Subcutaneous preadipocyte (primary cell): ENCODE data around the gene MADCAM1. TPM values are rescaled to one million over a fixed set of nuclear protein-coding genes. Genes with fewer than 3 reads are reported as not detected.

ENCODE experiments used
- small RNA-seq: library from RNA; depleted of rRNA; stranded (forward); fragments of <200 nt; gene quantifications from one replicate; pipeline ENCODE3, GENCODE V24; 2012
- total RNA-seq: library from RNA; depleted of rRNA; stranded (reverse); fragments of >200 nt; gene quantifications from 2 replicates; pipeline ENCODE4 v1.2.3, GENCODE V29; 2012

MADCAM1 gene
- under 0.01 and 0.37 TPM in 2 replicates for total RNA-seq

DNA sequence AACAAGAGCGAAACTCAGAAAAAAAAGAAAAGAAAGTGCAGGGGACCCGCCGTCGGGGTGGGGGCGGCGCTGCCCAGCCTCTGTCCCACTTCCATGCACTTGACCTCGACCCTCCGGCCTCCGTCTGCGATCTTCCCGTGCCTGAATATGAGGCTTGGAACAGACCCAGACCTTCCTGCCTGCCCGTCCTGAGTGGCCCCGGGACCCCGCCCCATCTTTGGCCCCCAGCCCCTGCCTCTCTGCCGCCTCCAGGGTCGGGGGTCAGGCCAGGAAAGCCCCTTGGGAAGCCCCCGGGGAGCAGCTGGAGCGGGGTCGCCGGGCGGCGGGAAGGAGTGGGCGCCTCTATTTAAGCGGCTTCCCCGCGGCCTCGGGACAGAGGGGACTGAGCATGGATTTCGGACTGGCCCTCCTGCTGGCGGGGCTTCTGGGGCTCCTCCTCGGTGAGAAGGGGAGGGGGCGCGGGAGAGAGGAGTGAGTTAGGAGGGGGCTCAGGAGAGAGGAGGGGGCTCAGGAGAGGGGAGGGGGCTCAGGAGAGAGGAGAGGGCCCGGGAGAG, at the start of gene MADCAM1:
MADCAM1 (plus strand) TSS at position 375 of the 554 bp plus-strand sequence; CDS start at position 389, 14 bp downstream.

DNA sequence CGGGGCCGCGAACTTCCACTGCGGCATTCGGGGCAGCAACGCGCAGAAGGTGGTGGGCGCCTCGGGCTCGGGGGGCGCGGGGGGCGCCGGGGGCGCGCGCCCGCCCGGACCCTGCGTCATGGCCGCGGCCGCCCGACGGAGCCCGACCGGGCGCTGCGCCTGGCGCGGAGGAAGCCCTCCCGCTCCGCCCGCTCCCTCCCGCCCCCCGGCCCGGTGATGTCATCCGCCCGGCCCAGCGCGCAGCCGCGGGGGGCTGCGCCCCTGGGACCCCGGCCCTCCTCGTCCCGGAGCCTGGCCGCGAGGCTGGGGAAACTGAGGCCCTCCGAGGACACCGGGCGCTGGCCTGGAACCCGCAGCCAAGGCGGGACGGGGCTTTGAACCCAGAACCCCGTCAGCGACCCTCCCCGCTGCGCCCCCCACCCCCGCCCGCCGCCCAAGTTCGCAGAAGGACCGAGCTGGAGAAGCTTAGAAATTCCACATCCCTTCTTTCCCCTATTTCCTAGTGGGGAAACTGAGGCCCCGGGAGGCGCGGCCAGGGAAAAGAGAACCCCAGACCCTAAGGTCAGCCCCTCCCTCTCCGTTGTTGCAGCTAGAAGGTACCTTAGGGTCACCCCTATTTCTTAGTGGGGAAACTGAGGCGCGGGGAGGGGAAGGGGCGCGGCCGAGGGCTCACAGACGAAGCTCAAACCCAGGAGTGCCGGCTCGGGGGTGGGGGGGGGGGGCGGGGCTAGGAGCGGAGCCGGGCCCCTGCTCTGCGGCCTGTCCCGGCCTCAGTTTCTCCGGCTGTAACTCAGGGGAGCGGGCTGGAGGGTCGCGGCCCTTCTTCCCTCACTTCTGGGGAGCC, 35.2 kb upstream of the MADCAM1 start, which contains the start of gene SHC2:
SHC2 (minus strand) TSS at position 157 of the 844 bp plus-strand sequence; CDS start at position 120, 37 bp downstream.

DNA sequence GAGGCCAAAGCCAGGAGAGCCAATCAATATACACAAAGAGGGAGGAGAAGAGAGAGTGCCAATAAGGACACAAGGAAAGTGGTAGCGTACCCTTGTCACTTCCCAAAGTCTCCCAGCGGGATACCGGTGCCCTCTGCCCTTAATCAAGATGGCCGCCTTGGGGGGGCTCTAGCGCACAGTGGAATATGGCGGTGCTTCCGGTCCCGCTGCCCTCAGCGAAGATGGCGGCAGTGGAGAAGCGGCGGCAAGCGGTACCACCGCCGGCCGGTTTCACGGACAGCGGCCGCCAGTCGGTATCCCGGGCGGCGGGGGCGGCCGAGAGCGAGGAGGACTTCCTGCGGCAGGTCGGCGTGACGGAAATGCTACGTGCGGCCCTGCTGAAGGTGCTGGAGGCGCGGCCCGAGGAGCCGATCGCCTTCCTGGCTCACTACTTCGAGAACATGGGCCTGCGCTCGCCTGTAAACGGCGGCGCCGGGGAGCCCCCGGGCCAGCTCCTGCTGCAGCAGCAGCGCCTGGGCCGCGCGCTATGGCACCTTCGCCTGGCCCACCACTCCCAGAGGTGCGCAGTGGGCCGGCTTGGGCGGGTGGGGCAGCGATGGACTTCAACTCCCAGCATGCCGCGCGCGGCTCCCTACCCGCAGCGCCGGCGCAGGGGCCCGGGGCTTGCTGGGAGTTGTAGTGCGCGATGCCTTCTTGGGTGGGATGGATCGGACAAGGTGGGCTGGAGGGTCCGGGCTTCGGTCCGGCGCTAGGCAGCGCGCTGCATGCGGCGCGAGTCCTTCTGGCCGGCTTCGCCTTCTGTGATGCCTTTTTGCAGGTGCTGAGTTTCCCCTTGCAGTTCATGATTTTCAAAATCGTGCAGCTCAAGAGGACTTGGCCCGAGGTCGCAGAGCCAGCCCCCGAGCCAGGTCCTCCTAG, 11.3 kb downstream of the MADCAM1 start, which contains the start of gene TPGS1:
TPGS1 (plus strand) TSS at position 212 of the 918 bp plus-strand sequence; CDS start at position 222, 10 bp downstream.

DNA sequence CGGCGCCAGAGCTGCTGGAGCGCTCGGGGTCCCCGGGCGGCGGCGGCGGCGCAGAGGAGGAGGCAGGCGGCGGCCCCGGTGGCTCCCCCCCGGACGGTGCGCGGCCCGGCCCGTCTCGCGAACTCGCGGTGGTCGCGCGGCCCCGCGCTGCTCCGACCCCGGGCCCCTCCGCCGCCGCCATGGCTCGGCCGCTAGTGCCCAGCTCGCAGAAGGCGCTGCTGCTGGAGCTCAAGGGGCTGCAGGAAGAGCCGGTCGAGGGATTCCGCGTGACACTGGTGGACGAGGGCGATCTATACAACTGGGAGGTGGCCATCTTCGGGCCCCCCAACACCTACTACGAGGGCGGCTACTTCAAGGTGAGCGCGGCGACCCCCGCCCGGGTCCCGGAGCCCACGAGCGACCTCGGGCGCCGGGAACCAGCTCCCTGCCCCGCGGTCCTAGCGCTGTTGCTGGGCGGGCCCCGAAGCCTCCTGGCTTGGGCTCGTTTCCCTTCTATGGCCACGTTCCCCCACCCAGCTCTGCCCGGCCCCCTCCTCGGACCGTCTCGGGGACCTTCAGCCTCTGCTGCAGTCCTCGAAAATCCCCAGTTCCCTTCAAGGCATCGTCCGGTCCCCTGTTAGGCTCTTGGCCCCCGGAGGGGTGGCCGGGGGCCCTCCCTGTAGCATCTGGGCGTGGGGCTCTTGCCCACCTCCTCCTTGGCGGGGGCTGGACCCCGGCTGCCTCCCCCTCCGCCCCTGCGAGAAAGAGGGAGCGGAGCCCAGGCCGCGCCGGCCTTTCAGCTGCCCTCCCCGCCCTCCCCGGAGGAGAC, 35.7 kb downstream of the MADCAM1 start, which contains the start of gene CDC34:
CDC34 (plus strand) TSS at position 8 of the 808 bp plus-strand sequence; CDS start at position 180, 172 bp downstream.

DNA sequence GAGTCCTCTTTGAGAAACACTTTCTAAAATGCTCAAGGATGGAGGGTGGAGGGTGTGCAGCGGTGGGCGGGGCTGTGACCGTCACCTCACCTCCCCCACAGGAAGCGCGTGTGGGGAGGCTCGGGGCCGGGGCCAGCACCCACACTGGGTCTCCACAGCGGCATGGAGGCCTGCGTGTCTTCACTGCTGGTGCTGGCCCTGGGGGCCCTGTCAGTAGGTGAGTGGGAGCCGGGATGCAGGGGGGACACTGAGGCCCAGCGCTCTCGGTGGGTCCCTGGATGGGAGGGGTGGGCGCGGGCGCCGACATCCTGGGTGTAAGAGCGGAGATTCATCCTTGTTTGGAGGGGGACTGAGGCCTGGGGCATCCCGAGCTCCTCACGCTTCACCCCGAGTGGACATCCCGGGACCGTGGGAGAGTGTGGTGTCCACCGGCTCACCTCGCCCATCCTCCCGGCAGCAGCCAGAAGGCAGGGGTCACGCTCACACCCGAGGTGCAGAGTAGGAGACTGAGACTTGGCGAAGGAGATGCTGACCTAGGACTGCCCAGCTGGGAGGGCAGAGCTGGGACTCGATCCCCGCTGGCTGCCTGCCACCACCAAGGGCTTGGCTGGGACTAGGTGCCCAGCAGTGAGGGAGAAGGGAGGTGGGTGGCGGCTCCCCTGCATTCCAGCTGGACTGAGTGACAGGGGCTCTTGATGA, 47.8 kb downstream of the MADCAM1 start, which contains the start of gene GZMM:
GZMM (plus strand) TSS at position 144 of the 699 bp plus-strand sequence; CDS start at position 163, 19 bp downstream.

Small RNA genes lying within 50 kb of the gene (small RNA-seq; reads per million reads assigned to genes)
- gene RNA5SP462: not detected

Other genes with a start within 250 kb of the MADCAM1 start
- gene PLPP2, start 205.1 kb upstream of the MADCAM1 start, total RNA-seq: 7.6 and 9.6 TPM in 2 replicates
- 13.2 and 15.2 TPM in 2 replicates for gene MIER2, start 151.7 kb upstream of the MADCAM1 start, total RNA-seq
- under 0.01 and 0.20 TPM in 2 replicates for gene C2CD4C, start 87.3 kb upstream of the MADCAM1 start, total RNA-seq
- gene SHC2, start 35.5 kb upstream of the MADCAM1 start, total RNA-seq: 0.39 and 0.73 TPM in 2 replicates
- 27.6 and 43.0 TPM in 2 replicates for gene TPGS1, start 11.0 kb downstream of the MADCAM1 start, total RNA-seq
- gene CDC34, start 35.3 kb downstream of the MADCAM1 start, total RNA-seq: 41.5 and 44.8 TPM in 2 replicates
- gene GZMM, start 47.6 kb downstream of the MADCAM1 start, total RNA-seq: not detected in 2 replicates
- gene BSG, start 76.1 kb downstream of the MADCAM1 start, total RNA-seq: 287 and 293 TPM in 2 replicates
- gene HCN2, start 93.4 kb downstream of the MADCAM1 start, total RNA-seq: 0.37 and 0.59 TPM in 2 replicates
- 27.6 and 34.6 TPM in 2 replicates for gene POLRMT, start 137.1 kb downstream of the MADCAM1 start, total RNA-seq
- not detected in 2 replicates for gene FGF22, start 143.4 kb downstream of the MADCAM1 start, total RNA-seq
- gene RNF126, start 166.7 kb downstream of the MADCAM1 start, total RNA-seq: 37.5 and 48.5 TPM in 2 replicates
- gene FSTL3, start 179.9 kb downstream of the MADCAM1 start, total RNA-seq: 29.9 and 33.8 TPM in 2 replicates
- gene PRSS57, start 199.0 kb downstream of the MADCAM1 start, total RNA-seq: not detected in 2 replicates
- gene PALM, start 212.4 kb downstream of the MADCAM1 start, total RNA-seq: 2.5 and 9.9 TPM in 2 replicates